ENCODE results near the gene C1GALT1.

The C1GALT1 gene

DNA sequence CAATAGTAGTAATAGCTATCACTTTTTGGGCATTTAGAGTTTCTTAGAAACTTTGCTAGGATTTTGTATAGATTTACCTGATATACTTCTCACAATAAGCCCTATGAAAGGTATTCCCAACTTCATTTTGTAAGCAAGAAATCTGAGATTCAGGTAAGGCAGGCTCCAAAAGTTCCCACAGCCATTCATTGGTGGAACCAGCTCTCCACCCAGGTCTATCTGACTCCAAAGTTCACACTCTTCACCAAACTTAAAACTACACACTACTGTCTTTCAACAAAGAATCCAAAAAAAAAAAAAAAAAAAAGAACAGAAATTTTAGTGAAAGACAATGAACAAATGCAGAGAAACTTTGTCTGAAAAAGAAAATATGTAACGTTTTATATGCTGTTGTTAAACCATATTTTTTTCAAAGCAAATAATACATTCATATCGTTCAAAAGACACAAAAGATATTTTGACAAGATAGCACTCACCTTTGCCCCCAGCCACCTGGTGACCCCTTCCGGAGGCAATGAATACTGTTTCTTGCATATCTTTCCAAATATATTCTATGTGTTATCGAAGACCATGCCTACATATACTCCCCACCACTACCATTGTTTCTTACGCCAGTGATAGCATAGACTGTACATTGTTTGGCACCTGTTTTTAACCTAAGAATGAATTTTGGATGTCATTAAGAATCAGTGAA is 108.2 kb downstream of the C1GALT1 start:
- no peak for DNase-seq

DNA sequence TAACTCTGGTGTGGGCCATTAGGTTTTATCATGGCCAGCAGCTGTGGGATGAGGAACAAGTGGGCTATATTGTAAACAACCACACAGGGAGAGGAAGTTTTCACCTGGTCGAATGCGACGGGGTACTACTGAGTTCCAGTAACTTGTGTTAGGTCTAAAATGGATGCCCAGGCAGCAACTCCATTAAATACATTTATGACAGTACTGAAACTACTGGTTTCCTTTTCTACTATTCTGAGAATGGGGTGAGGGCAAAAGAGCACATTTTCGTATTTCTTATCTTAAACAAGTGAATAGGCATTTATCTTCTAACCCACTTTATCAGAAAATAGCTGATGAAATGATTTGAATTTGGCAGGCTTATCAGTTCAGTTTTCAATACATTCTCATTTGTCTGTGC is 109.7 kb downstream of the C1GALT1 start:
- no peak for DNase-seq

DNA sequence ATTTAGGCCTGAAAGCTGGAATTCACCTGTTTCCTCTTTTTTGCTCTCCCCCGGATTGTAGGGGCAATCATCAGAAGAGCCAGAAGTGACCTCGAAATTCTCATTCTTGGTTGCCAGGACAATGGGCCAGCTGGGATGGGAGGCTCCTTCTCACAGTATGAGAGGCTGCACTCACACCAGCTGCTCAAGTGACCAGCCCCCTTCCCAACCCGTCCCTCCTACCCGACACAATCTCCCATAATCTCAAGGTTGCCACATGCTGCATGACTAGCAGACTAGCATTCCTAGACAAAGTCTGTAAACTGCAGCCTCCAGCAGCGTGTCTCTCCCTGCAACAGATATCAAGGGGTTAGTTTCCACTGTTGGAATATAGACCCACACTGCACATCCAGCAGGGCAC is 110.3 kb downstream of the C1GALT1 start:
- DNase-seq, result no peak

DNA sequence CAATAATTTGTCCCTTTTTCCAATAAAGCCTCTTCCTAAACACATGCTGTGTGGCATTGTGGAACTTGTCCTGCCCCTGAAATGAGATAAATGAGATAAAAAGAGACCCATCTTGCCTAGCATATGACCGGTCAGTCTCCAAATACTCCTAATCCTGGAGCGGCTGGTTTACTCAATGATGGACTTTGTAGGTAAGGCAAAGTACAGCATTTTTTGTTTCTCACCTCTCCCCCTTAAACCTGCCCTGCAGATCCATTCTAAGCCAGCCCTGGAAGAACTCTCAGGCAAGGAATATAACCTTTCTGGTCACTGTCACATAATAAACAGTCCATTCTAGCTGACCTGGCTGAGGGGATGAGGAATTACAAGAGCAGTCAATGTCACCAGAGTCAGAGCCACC is 110.7 kb downstream of the C1GALT1 start:
- no peak for DNase-seq

DNA sequence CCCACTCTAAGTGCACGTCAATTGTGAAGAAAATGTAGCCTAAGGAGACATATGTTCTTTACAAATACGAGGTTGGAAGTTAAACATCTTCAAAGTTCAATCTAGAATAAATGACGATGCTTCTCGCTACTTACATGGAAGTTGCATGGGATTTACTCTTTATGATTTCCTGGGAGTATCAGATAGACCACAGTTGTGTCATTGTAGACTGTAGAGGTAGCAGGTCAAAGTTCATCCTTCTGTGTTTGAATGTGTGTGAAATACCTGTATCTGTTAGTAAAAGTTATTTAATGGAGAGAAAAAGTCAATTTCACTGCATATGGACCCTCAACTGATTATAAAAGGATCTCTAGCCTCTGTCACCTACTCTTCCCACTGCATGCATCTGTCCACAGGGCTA is 112.6 kb downstream of the C1GALT1 start:
- DNase-seq, result no peak

Data from NCI-H187 treated with DMSO at 0.1 percent for 48 hours (cell line).